ENCODE data around the gene POLRMT.
"Not testable (repeated sequence)": the region's sequence is repeated elsewhere in the genome, so short reads cannot be mapped to it uniquely, and the experiment has no call there.

DNA sequence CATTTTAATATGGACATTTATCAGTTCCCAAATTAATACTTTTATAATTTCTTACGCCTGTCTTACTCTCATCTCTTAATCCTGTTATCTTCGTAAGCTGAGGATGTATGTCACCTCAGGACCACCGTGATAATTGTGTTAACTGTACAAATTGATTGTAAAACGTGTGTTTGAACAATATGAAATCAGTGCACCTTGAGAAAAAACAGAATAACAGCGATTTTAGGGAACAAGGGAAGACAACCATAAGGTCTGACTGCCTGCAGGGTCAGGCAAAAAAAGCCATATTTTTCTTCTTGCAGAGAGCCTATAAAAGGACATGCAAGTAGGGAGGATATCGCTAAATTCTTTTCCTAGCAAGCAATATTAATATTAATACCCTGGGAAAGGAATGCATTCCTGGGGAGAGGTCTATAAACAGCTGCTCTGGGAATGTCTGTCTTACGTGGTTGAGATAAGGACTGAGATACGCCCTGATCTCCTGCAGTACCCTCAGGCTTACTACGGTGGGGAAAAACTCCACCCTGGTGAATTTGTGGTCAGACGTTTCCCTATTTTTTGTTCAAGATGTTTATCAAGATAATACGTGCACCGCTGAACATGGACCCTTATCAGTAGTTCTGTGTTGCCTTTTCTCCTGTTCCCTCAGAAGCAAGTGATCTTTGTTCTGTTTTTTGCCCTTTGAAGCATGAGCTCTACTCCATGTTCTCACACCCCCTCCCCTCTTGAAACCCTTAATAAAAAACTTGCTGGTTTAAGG, 35.5 kb upstream of the POLRMT start:
- TF ChIP-seq, protein P1, sequence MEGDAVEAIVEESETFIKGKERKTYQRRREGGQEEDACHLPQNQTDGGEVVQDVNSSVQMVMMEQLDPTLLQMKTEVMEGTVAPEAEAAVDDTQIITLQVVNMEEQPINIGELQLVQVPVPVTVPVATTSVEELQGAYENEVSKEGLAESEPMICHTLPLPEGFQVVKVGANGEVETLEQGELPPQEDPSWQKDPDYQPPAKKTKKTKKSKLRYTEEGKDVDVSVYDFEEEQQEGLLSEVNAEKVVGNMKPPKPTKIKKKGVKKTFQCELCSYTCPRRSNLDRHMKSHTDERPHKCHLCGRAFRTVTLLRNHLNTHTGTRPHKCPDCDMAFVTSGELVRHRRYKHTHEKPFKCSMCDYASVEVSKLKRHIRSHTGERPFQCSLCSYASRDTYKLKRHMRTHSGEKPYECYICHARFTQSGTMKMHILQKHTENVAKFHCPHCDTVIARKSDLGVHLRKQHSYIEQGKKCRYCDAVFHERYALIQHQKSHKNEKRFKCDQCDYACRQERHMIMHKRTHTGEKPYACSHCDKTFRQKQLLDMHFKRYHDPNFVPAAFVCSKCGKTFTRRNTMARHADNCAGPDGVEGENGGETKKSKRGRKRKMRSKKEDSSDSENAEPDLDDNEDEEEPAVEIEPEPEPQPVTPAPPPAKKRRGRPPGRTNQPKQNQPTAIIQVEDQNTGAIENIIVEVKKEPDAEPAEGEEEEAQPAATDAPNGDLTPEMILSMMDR (IDR thresholded peaks at IDR 0.05), result not testable (repeated sequence)
- not testable (repeated sequence) for TF ChIP-seq POLR2A, EP300 (IDR thresholded peaks at IDR 0.05)
